PFSK-1 (cell line): ENCODE results near the gene VWF.

Experiments used
- FOXP2 ChIP-seq: optimal IDR thresholded peaks from 2 replicates; pipeline ENCODE3; 2011; ENCODE audit warnings: borderline replicate concordance, control low read depth, inconsistent platforms; ENCODE audit not compliant: insufficient read depth; ENCODE audit errors: extremely low read length, extremely low read depth
- POLR2AphosphoS5 ChIP-seq: IDR thresholded peaks from 2 replicates; pipeline ENCODE4 v1.6.1; 2012; ENCODE audit warnings: low read depth, mild to moderate bottlenecking, control low read depth, low read length, moderate library complexity
- REST ChIP-seq, 2 experiments: IDR thresholded peaks; 2 replicates each; pipeline versions ENCODE4 v1.6.1 to v1.8.0; 2011 to 2012; ENCODE audit warnings: low read depth in 2 of 2, low read length in 2 of 2, control low read depth in 1 of 2, inconsistent platforms in 1 of 2, mild to moderate bottlenecking in 1 of 2, moderate library complexity in 1 of 2; ENCODE audit not compliant: insufficient read depth in 1 of 2
- SIN3A ChIP-seq: IDR thresholded peaks from 2 replicates; pipeline ENCODE4 v1.6.1; 2012; ENCODE audit warnings: mild to moderate bottlenecking, low read length, moderate library complexity, borderline replicate concordance; ENCODE audit not compliant: insufficient read depth
- TAF1 ChIP-seq: IDR thresholded peaks from 2 replicates; pipeline ENCODE4 v1.6.1; 2012; ENCODE audit warnings: low read length, control low read depth, borderline replicate concordance; ENCODE audit not compliant: insufficient read depth

The VWF gene

GRCh38 chr12:6146951-6147350, 22.5 kb upstream of the VWF start:
- no peak for TF ChIP-seq TAF1
- TF ChIP-seq POLR2AphosphoS5 = no peak
- TF ChIP-seq REST (IDR thresholded peaks at IDR 0.05; ENCODE audit: insufficient read depth in 1 of 2, low read depth in 2 of 2, low read length in 2 of 2) = no peak
- TF ChIP-seq SIN3A = no peak
- no peak for TF ChIP-seq FOXP2

GRCh38 chr12:6146509-6146908, 22.0 kb upstream of the VWF start:
- TF ChIP-seq POLR2AphosphoS5 = no peak
- no peak for TF ChIP-seq TAF1
- no peak for TF ChIP-seq SIN3A
- TF ChIP-seq FOXP2 = no peak
- TF ChIP-seq REST (IDR thresholded peaks at IDR 0.05; ENCODE audit: insufficient read depth in 1 of 2, low read depth in 2 of 2, low read length in 2 of 2) = no peak

- TF ChIP-seq SIN3A (no peak), FOXP2 (no peak), POLR2AphosphoS5 (no peak), TAF1 (no peak), REST (IDR thresholded peaks at IDR 0.05; ENCODE audit: insufficient read depth in 1 of 2, low read depth in 2 of 2, low read length in 2 of 2) (no peak)
Measured at GRCh38 chr12:6145564-6145963, 21.1 kb upstream of the VWF start.

GRCh38 chr12:6143303-6143675, 18.8 kb upstream of the VWF start:
- no peak for TF ChIP-seq FOXP2

- TF ChIP-seq SIN3A = peak; percentile 78; the same call in 1 of the 2 replicates
- TF ChIP-seq FOXP2 = peak; percentile 16
- TF ChIP-seq TAF1 = peak; percentile 43; the same call in 1 of the 2 replicates
- 0 out of 4 replicates have a peak, but pooled peaks of 1 of the 2 experiments have one; percentile 36 for TF ChIP-seq REST (IDR thresholded peaks at IDR 0.05; ENCODE audit: insufficient read depth in 1 of 2, low read depth in 2 of 2, low read length in 2 of 2)
- no peak for TF ChIP-seq POLR2AphosphoS5
Measured at GRCh38 chr12:6140651-6141447, 16.4 kb upstream of the VWF start.

- TF ChIP-seq FOXP2 = no peak
- TF ChIP-seq REST (IDR thresholded peaks at IDR 0.05; ENCODE audit: insufficient read depth in 1 of 2, low read depth in 2 of 2, low read length in 2 of 2) = no peak
- no peak for TF ChIP-seq TAF1
- no peak for TF ChIP-seq POLR2AphosphoS5
- TF ChIP-seq SIN3A = no peak
Measured at GRCh38 chr12:6135071-6135470, 10.6 kb upstream of the VWF start.
